SU-DHL-6 (cell line): ENCODE measurements around the gene MBNL1.

Experiments used
- CTCF ChIP-seq: fragments of 200-600 bp; sonication (generic); IDR thresholded peaks from one replicate; pipeline ENCODE4 v1.5.1; 2017; ENCODE audit warnings: antibody characterized with exemption, mild to moderate bottlenecking, low read length, moderate library complexity; ENCODE audit not compliant: insufficient read depth, poor library complexity, severe bottlenecking
- EZH2phosphoT487 ChIP-seq: fragments of 200-600 bp; sonication (generic), shearing (Covaris generic); conservative IDR thresholded peaks from 2 replicates; pipeline ENCODE4 v1.6.1; 2018; ENCODE audit warnings: mild to moderate bottlenecking, antibody characterized with exemption, low read length, moderate library complexity, mixed read lengths

- TF ChIP-seq CTCF (no peak), EZH2phosphoT487 (no peak)
These were observed 121.9 kb downstream of the MBNL1 start for GRCh38 chr3:152390647-152391046.
